GM11168 (cell line): ENCODE data around the gene IL17RE.
"Not testable (repeated sequence)": the region's sequence is repeated elsewhere in the genome, so short reads cannot be mapped to it uniquely, and the experiment has no call there.

Experiments
- in situ Hi-C: fragments of 300-500 bp; cut with MboI; formaldehyde crosslinking; loops from one replicate; pipeline ENCODE4 v1.12.0; 2022; ENCODE audit warnings: low sequenced_read_pairs; ENCODE audit not compliant: unreplicated experiment

IL17RE gene

GRCh38 chr3:9930804-9931418 is 28.3 kb downstream of the IL17RE start:
- in situ Hi-C loops, result no loop called here

GRCh38 chr3:9932535-9932842 is 29.8 kb downstream of the IL17RE start:
- in situ Hi-C loops, result no loop called here

- in situ Hi-C loops, result no loop called here
Measured at GRCh38 chr3:9932843-9933560, 30.4 kb downstream of the IL17RE start.

GRCh38 chr3:9933561-9934234 is 31.1 kb downstream of the IL17RE start, which contains the start of gene CRELD1:
TSS of gene CRELD1 (plus strand) at chr3:9933834. CDS start at chr3:9934439, 605 bp downstream.
- in situ Hi-C loops, result no loop called here

GRCh38 chr3:9934235-9934621 is 31.6 kb downstream of the IL17RE start:
- in situ Hi-C loops, result no loop called here

GRCh38 chr3:9934993-9935392 is 32.3 kb downstream of the IL17RE start:
- in situ Hi-C loops, result no loop called here

- in situ Hi-C loops, result no loop called here
Measured at GRCh38 chr3:9935966-9936510, 33.4 kb downstream of the IL17RE start.

- in situ Hi-C loops, result no loop called here
Measured at GRCh38 chr3:9937486-9938238, 35.0 kb downstream of the IL17RE start.

GRCh38 chr3:9938966-9939365 is 36.3 kb downstream of the IL17RE start:
- in situ Hi-C loops, result no loop called here

GRCh38 chr3:9939906-9940305 is 37.3 kb downstream of the IL17RE start:
- in situ Hi-C loops, result not testable (repeated sequence)

- in situ Hi-C loops, result no loop called here
Measured at GRCh38 chr3:9940746-9941145, 38.1 kb downstream of the IL17RE start.

GRCh38 chr3:9942164-9942563 is 39.5 kb downstream of the IL17RE start:
- in situ Hi-C loops, result no loop called here

GRCh38 chr3:9942934-9943690 is 40.5 kb downstream of the IL17RE start:
- in situ Hi-C loops, result no loop called here

- in situ Hi-C loops, result no loop called here
Measured at GRCh38 chr3:9944271-9944670, 41.6 kb downstream of the IL17RE start.

GRCh38 chr3:9945358-9945757 is 42.7 kb downstream of the IL17RE start:
- in situ Hi-C loops, result no loop called here

- in situ Hi-C loops, result no loop called here
Measured at GRCh38 chr3:9946112-9947024, 43.7 kb downstream of the IL17RE start.

- in situ Hi-C loops, result no loop called here
Measured at GRCh38 chr3:9947025-9947995, 44.7 kb downstream of the IL17RE start.

- in situ Hi-C loops, result no loop called here
Measured at GRCh38 chr3:9948586-9948985, 45.9 kb downstream of the IL17RE start.
